Measurements from ENCODE around the gene BCO2. TPM values are rescaled to one million over a fixed set of nuclear protein-coding genes. Genes with fewer than 3 reads are reported as not detected.

Gene BCO2
- total and polyA plus RNA-seq, 10 of the 15 experiments (the other 5 are each of a cell fraction or from before 2014, with no cell fraction given): 0.29 to 1.0 (median 0.57) TPM

DNA sequence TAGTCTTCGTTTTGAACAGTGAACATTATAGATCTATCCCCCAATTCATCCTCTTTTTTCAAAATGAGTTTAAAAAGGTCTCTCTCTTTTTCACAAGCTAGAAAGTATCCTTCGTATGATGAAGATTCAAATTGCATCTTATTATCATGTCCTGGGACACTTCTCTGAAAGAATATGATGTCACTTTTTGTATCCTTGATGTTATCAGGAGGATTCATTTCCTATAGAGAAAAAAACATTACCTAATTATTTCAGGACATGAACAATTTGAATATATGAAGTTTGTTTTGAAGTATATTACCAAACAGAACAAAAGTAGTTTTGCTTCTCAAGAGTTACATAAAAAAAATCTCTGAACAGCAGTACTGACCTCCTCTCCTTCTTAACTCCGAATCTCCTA is 31.7 kb upstream of the BCO2 start:
- H3K9ac ChIP-seq (ENCODE audit: control insufficient read depth, insufficient read depth, low read length): no peak overlapping the region
- in situ Hi-C loops (cut with MboI) (no loop called here), intact Hi-C loops (cut with micrococcal nuclease; ENCODE audit: unreplicated experiment) (no loop called here)
- no peak overlapping the region for H3K4me3 ChIP-seq
- no peak overlapping the region for H2AFZ ChIP-seq (ENCODE audit: control insufficient read depth, low read depth, low read length)
- no peak overlapping the region for H3K27ac ChIP-seq (ENCODE audit: control insufficient read depth, insufficient read depth)
- no peaks in the 10 kb centered on the region for H4K20me1 ChIP-seq (ENCODE audit: control insufficient read depth, insufficient read depth)
- TF ChIP-seq GATAD2B (conservative IDR thresholded peaks at IDR 0.05; ENCODE audit: low read depth) (no peak), SPI1 (IDR thresholded peaks at IDR 0.05; ENCODE audit: borderline replicate concordance, insufficient read depth, low read depth, low read length) (no peak), SUZ12 (IDR thresholded peaks at IDR 0.05; ENCODE audit: unreplicated experiment) (no peak), POLR2A (IDR thresholded peaks at IDR 0.05; ENCODE audit: low read depth, low read length) (no peak), CBFB (IDR thresholded peaks at IDR 0.05; ENCODE audit: low read depth) (no peak), NFXL1 (IDR thresholded peaks at IDR 0.05; ENCODE audit: borderline replicate concordance) (no peak), FOXK2 (IDR thresholded peaks at IDR 0.05) (no peak), ZNF24 (IDR thresholded peaks at IDR 0.05) (no peak), CHD4 (IDR thresholded peaks at IDR 0.05) (no peak), NR2C2 (IDR thresholded peaks at IDR 0.05; ENCODE audit: borderline replicate concordance, control insufficient read depth, insufficient read length, low read depth) (no peak)
- TF ChIP-seq, protein P1, sequence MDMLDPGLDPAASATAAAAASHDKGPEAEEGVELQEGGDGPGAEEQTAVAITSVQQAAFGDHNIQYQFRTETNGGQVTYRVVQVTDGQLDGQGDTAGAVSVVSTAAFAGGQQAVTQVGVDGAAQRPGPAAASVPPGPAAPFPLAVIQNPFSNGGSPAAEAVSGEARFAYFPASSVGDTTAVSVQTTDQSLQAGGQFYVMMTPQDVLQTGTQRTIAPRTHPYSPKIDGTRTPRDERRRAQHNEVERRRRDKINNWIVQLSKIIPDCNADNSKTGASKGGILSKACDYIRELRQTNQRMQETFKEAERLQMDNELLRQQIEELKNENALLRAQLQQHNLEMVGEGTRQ (IDR thresholded peaks at IDR 0.05; ENCODE audit: borderline replicate concordance, low read depth, low read length): no peak
- TF ChIP-seq, protein P2, sequence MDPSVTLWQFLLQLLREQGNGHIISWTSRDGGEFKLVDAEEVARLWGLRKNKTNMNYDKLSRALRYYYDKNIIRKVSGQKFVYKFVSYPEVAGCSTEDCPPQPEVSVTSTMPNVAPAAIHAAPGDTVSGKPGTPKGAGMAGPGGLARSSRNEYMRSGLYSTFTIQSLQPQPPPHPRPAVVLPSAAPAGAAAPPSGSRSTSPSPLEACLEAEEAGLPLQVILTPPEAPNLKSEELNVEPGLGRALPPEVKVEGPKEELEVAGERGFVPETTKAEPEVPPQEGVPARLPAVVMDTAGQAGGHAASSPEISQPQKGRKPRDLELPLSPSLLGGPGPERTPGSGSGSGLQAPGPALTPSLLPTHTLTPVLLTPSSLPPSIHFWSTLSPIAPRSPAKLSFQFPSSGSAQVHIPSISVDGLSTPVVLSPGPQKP (IDR thresholded peaks at IDR 0.05; ENCODE audit: low read depth, low read length): no peak
- FAIRE-seq (no peak), DNase-seq (ENCODE audit: low read depth, low spot score) (no peak), ATAC-seq (no peak)
- RAD21 ChIA-PET (ENCODE audit: unreplicated experiment): no interaction called here
- no peaks in the 10 kb centered on the region for H3K4me1 ChIP-seq (ENCODE audit: control insufficient read depth, insufficient read depth, low read length)
- WGBS (ENCODE audit: insufficient coverage, insufficient replicate concordance, low lambda C conversion rate, missing lambda C conversion rate): 64% methylated on average over 3 of the region's 3 CpGs
- POLR2A ChIA-PET: no interaction called here
- H3K27me3 ChIP-seq (replicated peaks in 1 of 2; ENCODE audit: control insufficient read depth in 2 of 2, insufficient read depth in 2 of 2, low read length in 1 of 2): no peaks in the 10 kb centered on the region
- CTCF ChIA-PET: no interaction called here
- SMC1A ChIA-PET (ENCODE audit: uncharacterized antibody, unreplicated experiment): interaction anchor here (0.6 kb wide), 1 partner anchor 10 kb away, joined by 3 read pairs; no protein-coding TSS in a partner anchor
- H3K79me2 ChIP-seq (ENCODE audit: control insufficient read depth, insufficient read depth, low read length): no peaks in the 10 kb centered on the region
- no peak overlapping the region for H3K4me2 ChIP-seq (ENCODE audit: control insufficient read depth, insufficient read depth)
- no peaks in the 10 kb centered on the region for H3K36me3 ChIP-seq (ENCODE audit: control insufficient read depth in 2 of 2, insufficient read depth in 2 of 2, low read length in 1 of 2)
- peaks cover 2% of the 10 kb centered on the region; the same call in 1 of the 3 replicates for H3K9me3 ChIP-seq (replicated peaks; ENCODE audit: control insufficient read depth, insufficient read depth, low read length)
- no TSS peak for BruUV-seq (replicated peaks)

Data from GM12878 (cell line).